B cell (primary cell): ENCODE results near the gene TDRD9. TPM values are rescaled to one million over a fixed set of nuclear protein-coding genes. Genes with fewer than 3 reads are reported as not detected.
A peak's percentile ranks its signal among the peaks of the same experiment; 100 is the strongest.

Source experiments
- ATAC-seq: fragments of 200-7000 bp; cut with Tn5 transposase; one replicate; pipeline ENCODE4 v1.10.0; 2021; ENCODE audit warnings: low read depth, mild to moderate bottlenecking, moderate number of reproducible peaks, moderate library complexity
- CTCF ChIA-PET: fragments of 350-600 bp; sonication (Branson Sonifier 250); formaldehyde crosslinking; loops from one replicate; lab custom pipeline; 2021; ENCODE audit warnings: antibody characterized with exemption, inconsistent platforms; lab: Charles Lee
- POLR2A ChIA-PET: fragments of 350-600 bp; sonication (Branson Sonifier 250); formaldehyde crosslinking; loops from one replicate; lab custom pipeline; 2021; ENCODE audit warnings: antibody characterized with exemption; lab: Charles Lee
- DNase-seq: peaks from one replicate; pipeline ENCODE4 v3.0.0; 2013
- H2AFZ ChIP-seq: 2 replicates; pipeline ENCODE4 v1.6.1; 2012; ENCODE audit warnings: mild to moderate bottlenecking, low read depth, low read length; ENCODE audit not compliant: insufficient read depth, poor library complexity, severe bottlenecking
- H3K27ac ChIP-seq, 2 donors: 1 replicate in 1 of 2; 2 replicates in 1 of 2; pipeline ENCODE4 v1.5.1; 2012 to 2013; ENCODE audit warnings: low read length in 2 of 2, mild to moderate bottlenecking in 2 of 2, moderate library complexity in 1 of 2
- H3K27me3 ChIP-seq, 4 experiments: fragments of 200-600 bp in 1 of 4; sonication (generic) in 1 of 4; replicated peaks in 1 of 4; 1 replicate in 2 of 4; 2 replicates in 2 of 4; pipeline versions ENCODE4 v1.6.1 to v1.7.0; 2013 to 2016; ENCODE audit warnings: low read length in 3 of 4, mild to moderate bottlenecking in 2 of 4, mixed read lengths in 1 of 4, moderate library complexity in 1 of 4; ENCODE audit not compliant: insufficient read depth in 4 of 4, control insufficient read depth in 3 of 4; ENCODE audit errors: control extremely low read depth in 1 of 4
- H3K36me3 ChIP-seq, 2 experiments: replicated peaks in 1 of 2; 1 replicate in 1 of 2; 2 replicates in 1 of 2; pipeline versions ENCODE4 v1.6.1 to v1.7.1; 2013; ENCODE audit warnings: low read length in 1 of 2; ENCODE audit not compliant: insufficient read depth in 2 of 2, control insufficient read depth in 1 of 2; ENCODE audit errors: control extremely low read depth in 1 of 2, extremely low read depth in 1 of 2
- H3K4me1 ChIP-seq, 2 donors: fragments of 200-600 bp in 1 of 2; sonication (generic) in 1 of 2; 1 replicate in 1 of 2; 2 replicates in 1 of 2; pipeline versions ENCODE4 v1.5.1 to v1.6.1; 2013 to 2017; ENCODE audit warnings: low read length in 2 of 2; ENCODE audit not compliant: control insufficient read depth in 2 of 2, insufficient read depth in 2 of 2
- H3K4me2 ChIP-seq: replicated peaks from 2 replicates; pipeline ENCODE3; 2012; ENCODE audit warnings: mild to moderate bottlenecking, low read depth, low read length; ENCODE audit not compliant: poor library complexity, severe bottlenecking
- H3K4me3 ChIP-seq, 5 experiments: fragments of 200-600 bp in 1 of 5; sonication (generic) in 1 of 5; 1 replicate in 3 of 5; 2 replicates in 2 of 5; pipeline versions ENCODE4 v1.5.1 to v1.7.0; 2011 to 2016; ENCODE audit warnings: low read length in 4 of 5, mild to moderate bottlenecking in 4 of 5, low read depth in 2 of 5, control low read depth in 1 of 5, moderate library complexity in 1 of 5; ENCODE audit not compliant: insufficient read depth in 1 of 5; ENCODE audit errors: control extremely low read depth in 1 of 5, extremely low read depth in 1 of 5
- H3K79me2 ChIP-seq: fragments of 200-600 bp; sonication (generic); one replicate; pipeline ENCODE4 v1.6.0; 2016; ENCODE audit warnings: low read length; ENCODE audit not compliant: control insufficient read depth, insufficient read depth
- H3K9ac ChIP-seq: fragments of 200-600 bp; sonication (generic); 2 replicates; pipeline ENCODE4 v1.6.1; 2017; ENCODE audit warnings: mild to moderate bottlenecking, low read length, moderate library complexity
- H3K9me3 ChIP-seq, 3 donors: one replicate each; pipeline versions ENCODE4 v1.6.1 to v1.7.1; 2013; ENCODE audit warnings: low read length in 2 of 3; ENCODE audit not compliant: control insufficient read depth in 2 of 3, insufficient read depth in 1 of 3; ENCODE audit errors: control extremely low read depth in 1 of 3
- H4K20me1 ChIP-seq: 2 replicates; pipeline ENCODE4 v1.6.0; 2012; ENCODE audit warnings: mild to moderate bottlenecking, low read length; ENCODE audit not compliant: insufficient read depth, control insufficient read depth, poor library complexity, severe bottlenecking
- H3K27ac Mint-ChIP-seq: one replicate; pipeline ENCODE4 v1.8.0; 2021; ENCODE audit warnings: mixed read lengths
- H3K27me3 Mint-ChIP-seq: one replicate; pipeline ENCODE4 v1.8.0; 2021; ENCODE audit warnings: mixed read lengths
- H3K4me1 Mint-ChIP-seq: one replicate; pipeline ENCODE4 v1.8.0; 2021; ENCODE audit warnings: mixed read lengths
- H3K4me3 Mint-ChIP-seq: one replicate; pipeline ENCODE4 v1.8.0; 2021; ENCODE audit warnings: mixed read lengths
- H3K9me3 Mint-ChIP-seq: one replicate; pipeline ENCODE4 v1.8.0; 2022; ENCODE audit warnings: mixed read lengths; ENCODE audit not compliant: insufficient read depth
- EZH2 ChIP-seq: IDR thresholded peaks from 2 replicates; pipeline ENCODE4 v1.6.1; 2012; ENCODE audit warnings: borderline replicate concordance, low read depth, mild to moderate bottlenecking, moderate library complexity, low read length; ENCODE audit not compliant: insufficient read depth, poor library complexity, severe bottlenecking
- WGBS: methylation state at CpG from one replicate; pipeline ENCODE4 v1.1.5; 2013; ENCODE audit warnings: missing lambda C conversion rate; ENCODE audit not compliant: insufficient coverage; 5-methylcytosine and 5-hydroxymethylcytosine counted together
- intact Hi-C: fragments of 100-400 bp; cut with micrococcal nuclease; formaldehyde crosslinking; loops from one replicate; pipeline ENCODE4 v1.10.0; 2022
- polyA plus RNA-seq: library from polyadenylated mRNA; depleted of rRNA; stranded (reverse); fragments of >200 nt; gene quantifications from 2 replicates; pipeline ENCODE4 v1.2.3, GENCODE V29; 2012
- total RNA-seq, 2 donors: library from RNA; stranded (reverse); fragments of 120-200 nt in 1 of 2; gene quantifications; 1 replicate in 1 of 2; 2 replicates in 1 of 2; pipeline versions ENCODE4 v1.2.3 to v1.2.4, GENCODE V29; 2013 to 2022
- TF ChIP-seq, protein P1 (sequence below): fragments of 200-600 bp; IDR thresholded peaks from one replicate; pipeline ENCODE4 v1.8.0; 2022; ENCODE audit warnings: antibody characterized with exemption, mild to moderate bottlenecking

TDRD9 gene
- total and polyA plus RNA-seq, 2 donors (not counting 1 experiment from before 2014, with no cell fraction given): 1.1 to 2.4 TPM

DNA sequence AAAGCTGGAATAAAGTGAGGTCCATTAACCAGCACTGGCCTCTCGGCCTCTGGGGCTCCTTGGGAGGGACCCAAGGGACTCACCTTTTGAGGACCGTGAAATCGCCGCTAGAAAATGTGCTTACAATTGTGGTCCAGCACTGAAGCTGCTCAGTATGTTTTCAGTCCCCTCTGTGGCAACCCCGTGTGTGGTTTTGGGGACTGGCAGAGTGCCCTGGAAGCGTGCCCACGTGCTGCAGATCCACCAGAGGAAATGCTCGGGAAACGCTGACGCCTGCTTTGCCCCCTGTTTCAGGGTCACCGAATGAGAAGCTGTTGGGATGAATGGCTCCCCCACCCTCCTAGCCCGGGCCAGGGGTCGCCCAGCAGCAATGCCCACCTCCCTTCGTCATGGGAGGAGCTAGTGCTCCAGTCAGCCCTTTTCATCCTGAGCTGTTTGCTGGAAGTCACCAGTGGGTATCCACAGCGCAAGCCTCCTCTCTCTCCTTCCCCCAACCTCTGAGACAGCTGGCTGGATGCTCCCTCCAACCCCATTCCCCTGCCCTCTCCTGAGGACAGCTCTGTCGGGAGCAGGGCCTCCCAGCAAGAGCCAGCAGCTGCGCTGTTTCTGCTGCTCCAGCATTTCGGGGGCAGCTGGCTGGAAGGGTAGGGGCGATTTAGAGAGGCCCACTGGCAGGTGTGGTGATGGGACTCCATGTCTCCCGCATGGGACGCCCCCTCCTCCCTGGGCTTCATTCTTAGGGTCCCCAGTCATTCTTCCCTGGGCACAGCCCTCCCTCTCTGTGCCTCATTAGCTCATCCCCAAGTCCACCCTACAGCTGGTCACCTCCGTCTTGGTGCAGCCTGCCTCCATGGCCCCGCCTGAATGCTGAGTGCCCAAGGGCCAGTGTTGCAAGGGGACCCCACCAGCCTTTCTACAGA, 47.6 kb upstream of the TDRD9 start:
- TF ChIP-seq EZH2: no peak
- TF ChIP-seq, protein P1, sequence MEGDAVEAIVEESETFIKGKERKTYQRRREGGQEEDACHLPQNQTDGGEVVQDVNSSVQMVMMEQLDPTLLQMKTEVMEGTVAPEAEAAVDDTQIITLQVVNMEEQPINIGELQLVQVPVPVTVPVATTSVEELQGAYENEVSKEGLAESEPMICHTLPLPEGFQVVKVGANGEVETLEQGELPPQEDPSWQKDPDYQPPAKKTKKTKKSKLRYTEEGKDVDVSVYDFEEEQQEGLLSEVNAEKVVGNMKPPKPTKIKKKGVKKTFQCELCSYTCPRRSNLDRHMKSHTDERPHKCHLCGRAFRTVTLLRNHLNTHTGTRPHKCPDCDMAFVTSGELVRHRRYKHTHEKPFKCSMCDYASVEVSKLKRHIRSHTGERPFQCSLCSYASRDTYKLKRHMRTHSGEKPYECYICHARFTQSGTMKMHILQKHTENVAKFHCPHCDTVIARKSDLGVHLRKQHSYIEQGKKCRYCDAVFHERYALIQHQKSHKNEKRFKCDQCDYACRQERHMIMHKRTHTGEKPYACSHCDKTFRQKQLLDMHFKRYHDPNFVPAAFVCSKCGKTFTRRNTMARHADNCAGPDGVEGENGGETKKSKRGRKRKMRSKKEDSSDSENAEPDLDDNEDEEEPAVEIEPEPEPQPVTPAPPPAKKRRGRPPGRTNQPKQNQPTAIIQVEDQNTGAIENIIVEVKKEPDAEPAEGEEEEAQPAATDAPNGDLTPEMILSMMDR: no peak
- no peak for DNase-seq
- Histone ChIP-seq H3K36me3 (no peaks in the 10 kb centered on the region), H4K20me1 (no peaks in the 10 kb centered on the region), H3K27ac (no peak overlapping the region), H3K79me2 (no peaks in the 10 kb centered on the region), H3K4me2 (peak overlapping the region; percentile 72), H3K27me3 (peaks cover 0 to 30% (median 3%) of the 10 kb centered on the region in 4 experiments), H3K4me1 (peaks cover 6 to 15% of the 10 kb centered on the region in 2 donors), H2AFZ (peak overlapping the region; percentile 59), H3K9me3 (no peaks in the 10 kb centered on the region), H3K9ac (peak overlapping the region; percentile 55), H3K4me3 (peak overlapping the region in 3 of 5 experiments; percentile 38 to 52 (median 52))
- intact Hi-C loops: no loop called here
- ChIA-PET POLR2A (no interaction called here), CTCF (interaction anchor here (1.0 to 2.4 kb wide), 2 partner anchors 20 to 72 kb away, joined by 4 to 8 read pairs; no protein-coding TSS in a partner anchor)
- H3K27ac Mint-ChIP-seq: no peak overlapping the region
- ATAC-seq: no peak
- H3K4me3 Mint-ChIP-seq: peak overlapping the region; percentile 63
- peaks cover 11% of the 10 kb centered on the region for H3K4me1 Mint-ChIP-seq
- H3K27me3 Mint-ChIP-seq: peaks cover 11% of the 10 kb centered on the region
- H3K9me3 Mint-ChIP-seq: no peaks in the 10 kb centered on the region
- WGBS: 27% methylated on average over 22 of the region's 23 CpGs
